WTC11 (cell line): ENCODE measurements around the gene ZBTB7C. TPM values are rescaled to one million over a fixed set of nuclear protein-coding genes. Genes with fewer than 3 reads are reported as not detected.

Source experiments
- ATAC-seq: fragments of 200-7000 bp; cut with Tn5 transposase; 2 replicates; pipeline ENCODE4 v1.10.0; 2021; ENCODE audit warnings: mild to moderate bottlenecking, moderate library complexity
- CTCF ChIA-PET: fragments of 300-600 bp; sonication (Branson Sonifier 250); formaldehyde crosslinking; loops from one replicate; lab custom pipeline; 2021; ENCODE audit warnings: antibody characterized with exemption; lab: Charles Lee
- POLR2A ChIA-PET: fragments of 350-600 bp; sonication (Branson Sonifier 250); formaldehyde crosslinking; loops from one replicate; lab custom pipeline; 2021; ENCODE audit warnings: antibody characterized with exemption; lab: Charles Lee
- DNase-seq: peaks from one replicate; pipeline ENCODE4 v3.0.0; 2021; ENCODE audit warnings: low spot score
- H3K27ac Mint-ChIP-seq: 2 replicates; pipeline ENCODE4 v1.8.0; 2021; ENCODE audit warnings: mixed read lengths
- H3K27me3 Mint-ChIP-seq: 2 replicates; pipeline ENCODE4 v1.8.0; 2021; ENCODE audit warnings: low read depth, mild to moderate bottlenecking, moderate library complexity, mixed read lengths
- H3K36me3 Mint-ChIP-seq: 2 replicates; pipeline ENCODE4 v1.8.0; 2021; ENCODE audit warnings: mixed read lengths
- H3K4me1 Mint-ChIP-seq: 2 replicates; pipeline ENCODE4 v1.8.0; 2022; ENCODE audit warnings: mixed read lengths
- H3K4me3 Mint-ChIP-seq: 2 replicates; pipeline ENCODE4 v1.8.0; 2021; ENCODE audit warnings: mild to moderate bottlenecking, moderate library complexity, mixed read lengths
- H3K9me3 Mint-ChIP-seq: 2 replicates; pipeline ENCODE4 v1.8.0; 2021; ENCODE audit warnings: mixed read lengths
- AFF4 ChIP-seq: sonication (generic); formaldehyde crosslinking; IDR thresholded peaks from 2 replicates; pipeline ENCODE4 v1.8.1; 2023; ENCODE audit warnings: mild to moderate bottlenecking, missing genetic modification reagents, borderline replicate concordance
- CBFB ChIP-seq: sonication (generic); formaldehyde crosslinking; IDR thresholded peaks from 2 replicates; pipeline ENCODE4 v1.8.1; 2022; ENCODE audit warnings: mild to moderate bottlenecking, low read depth, missing genetic modification reagents
- CREB1 ChIP-seq: sonication (generic); formaldehyde crosslinking; IDR thresholded peaks from 2 replicates; pipeline ENCODE4 v1.8.0; 2023; ENCODE audit warnings: mild to moderate bottlenecking, missing genetic modification reagents
- CREM ChIP-seq: sonication (generic); formaldehyde crosslinking; IDR thresholded peaks from 2 replicates; pipeline ENCODE4 v1.8.1; 2022; ENCODE audit warnings: mild to moderate bottlenecking, missing genetic modification reagents, moderate library complexity
- E2F1 ChIP-seq: sonication (generic); formaldehyde crosslinking; IDR thresholded peaks from 2 replicates; pipeline ENCODE4 v1.8.0; 2022; ENCODE audit warnings: mild to moderate bottlenecking, missing genetic modification reagents
- ELF4 ChIP-seq: sonication (generic); formaldehyde crosslinking; IDR thresholded peaks from 2 replicates; pipeline ENCODE4 v1.8.1; 2022; ENCODE audit warnings: low read depth, mild to moderate bottlenecking, moderate library complexity, missing genetic modification reagents
- MLX ChIP-seq: sonication (generic); formaldehyde crosslinking; IDR thresholded peaks from 2 replicates; pipeline ENCODE4 v1.8.1; 2023; ENCODE audit warnings: mild to moderate bottlenecking, missing genetic modification reagents, moderate library complexity
- NFE2L1 ChIP-seq: sonication (generic); formaldehyde crosslinking; IDR thresholded peaks from 2 replicates; pipeline ENCODE4 v1.8.1; 2023; ENCODE audit warnings: missing genetic modification reagents
- NFYB ChIP-seq: sonication (generic); formaldehyde crosslinking; conservative IDR thresholded peaks from 2 replicates; pipeline ENCODE4 v1.8.0; 2022; ENCODE audit warnings: low read depth, missing genetic modification reagents
- NR2C2 ChIP-seq: sonication (generic); formaldehyde crosslinking; IDR thresholded peaks from 2 replicates; pipeline ENCODE4 v1.8.0; 2022; ENCODE audit warnings: mild to moderate bottlenecking, missing genetic modification reagents
- RELA ChIP-seq: sonication (generic); formaldehyde crosslinking; IDR thresholded peaks from 2 replicates; pipeline ENCODE4 v1.8.1; 2022; ENCODE audit warnings: missing genetic modification reagents, mild to moderate bottlenecking, borderline replicate concordance
- SMAD4 ChIP-seq: sonication (generic); formaldehyde crosslinking; IDR thresholded peaks from 2 replicates; pipeline ENCODE4 v1.8.0; 2022; ENCODE audit warnings: mild to moderate bottlenecking, missing genetic modification reagents
- TEAD1 ChIP-seq: sonication (generic); formaldehyde crosslinking; IDR thresholded peaks from 2 replicates; pipeline ENCODE4 v1.8.0; 2022; ENCODE audit warnings: mild to moderate bottlenecking, missing genetic modification reagents
- USF1 ChIP-seq: sonication (generic); formaldehyde crosslinking; IDR thresholded peaks from 2 replicates; pipeline ENCODE4 v1.8.0; 2022; ENCODE audit warnings: mild to moderate bottlenecking, missing genetic modification reagents
- ZNF396 ChIP-seq: fragments of 250-450 bp; sonication (Bioruptor Pico); IDR thresholded peaks from 2 replicates; pipeline ENCODE4 v1.8.0; 2021; ENCODE audit warnings: mild to moderate bottlenecking, moderate library complexity, borderline replicate concordance
- ZNF416 ChIP-seq: fragments of 250-450 bp; sonication (Bioruptor Pico); IDR thresholded peaks from 2 replicates; pipeline ENCODE4 v1.9.0; 2021; ENCODE audit warnings: mild to moderate bottlenecking, inconsistent platforms
- ZNF512 ChIP-seq: sonication (generic); formaldehyde crosslinking; IDR thresholded peaks from 2 replicates; pipeline ENCODE4 v1.8.1; 2022; ENCODE audit warnings: missing genetic modification reagents, borderline replicate concordance
- ZNF532 ChIP-seq: fragments of 250-450 bp; sonication (Bioruptor Pico); IDR thresholded peaks from 2 replicates; pipeline ENCODE4 v1.9.0; 2021; ENCODE audit warnings: mild to moderate bottlenecking, borderline replicate concordance
- total RNA-seq: library from RNA; stranded (reverse); gene quantifications from 3 replicates; pipeline ENCODE4 v1.2.3, GENCODE V29; 2021
- TF ChIP-seq, protein P1 (sequence below): sonication (generic); formaldehyde crosslinking; IDR thresholded peaks from 2 replicates; pipeline ENCODE4 v1.8.1; 2022; ENCODE audit warnings: mild to moderate bottlenecking, missing genetic modification reagents, moderate library complexity, borderline replicate concordance
- TF ChIP-seq, protein P2 (sequence below): sonication (generic); formaldehyde crosslinking; conservative IDR thresholded peaks from 2 replicates; pipeline ENCODE4 v1.8.1; 2022; ENCODE audit warnings: mild to moderate bottlenecking, missing genetic modification reagents

ZBTB7C gene
- total RNA-seq, 1 experiment from 2014 or later: 0.48 TPM

- CTCF ChIA-PET: interaction anchor here (0.6 to 1.5 kb wide), 2 partner anchors 136 kb away, joined by 3 to 5 read pairs; no protein-coding TSS in a partner anchor
- DNase-seq (no peak), ATAC-seq (no peak)
- Mint-ChIP-seq H3K36me3 (no peaks in the 10 kb centered on the region), H3K27ac (no peak overlapping the region), H3K27me3 (peaks cover 38% of the 10 kb centered on the region), H3K9me3 (no peaks in the 10 kb centered on the region), H3K4me1 (peaks cover 32% of the 10 kb centered on the region), H3K4me3 (no peak overlapping the region)
- TF ChIP-seq, protein P1, sequence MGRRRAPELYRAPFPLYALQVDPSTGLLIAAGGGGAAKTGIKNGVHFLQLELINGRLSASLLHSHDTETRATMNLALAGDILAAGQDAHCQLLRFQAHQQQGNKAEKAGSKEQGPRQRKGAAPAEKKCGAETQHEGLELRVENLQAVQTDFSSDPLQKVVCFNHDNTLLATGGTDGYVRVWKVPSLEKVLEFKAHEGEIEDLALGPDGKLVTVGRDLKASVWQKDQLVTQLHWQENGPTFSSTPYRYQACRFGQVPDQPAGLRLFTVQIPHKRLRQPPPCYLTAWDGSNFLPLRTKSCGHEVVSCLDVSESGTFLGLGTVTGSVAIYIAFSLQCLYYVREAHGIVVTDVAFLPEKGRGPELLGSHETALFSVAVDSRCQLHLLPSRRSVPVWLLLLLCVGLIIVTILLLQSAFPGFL (CRISPR knock-in tag): no peak
- TF ChIP-seq USF1 (CRISPR knock-in tag): no peak
- TF ChIP-seq NFYB: no peak
- no peak for TF ChIP-seq CREM (CRISPR knock-in tag)
- TF ChIP-seq ZNF396 (CRISPR knock-in tag): no peak
- TF ChIP-seq CBFB (CRISPR knock-in tag): no peak
- TF ChIP-seq, protein P2, sequence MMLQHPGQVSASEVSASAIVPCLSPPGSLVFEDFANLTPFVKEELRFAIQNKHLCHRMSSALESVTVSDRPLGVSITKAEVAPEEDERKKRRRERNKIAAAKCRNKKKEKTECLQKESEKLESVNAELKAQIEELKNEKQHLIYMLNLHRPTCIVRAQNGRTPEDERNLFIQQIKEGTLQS (CRISPR knock-in tag): no peak
- no peak for TF ChIP-seq RELA
- no peak for TF ChIP-seq MLX (CRISPR knock-in tag)
- TF ChIP-seq ZNF532: no peak
- no peak for TF ChIP-seq TEAD1
- POLR2A ChIA-PET: no interaction called here
These were observed 244.5 kb downstream of the ZBTB7C start for GRCh38 chr18:48164701-48165100.

DNA sequence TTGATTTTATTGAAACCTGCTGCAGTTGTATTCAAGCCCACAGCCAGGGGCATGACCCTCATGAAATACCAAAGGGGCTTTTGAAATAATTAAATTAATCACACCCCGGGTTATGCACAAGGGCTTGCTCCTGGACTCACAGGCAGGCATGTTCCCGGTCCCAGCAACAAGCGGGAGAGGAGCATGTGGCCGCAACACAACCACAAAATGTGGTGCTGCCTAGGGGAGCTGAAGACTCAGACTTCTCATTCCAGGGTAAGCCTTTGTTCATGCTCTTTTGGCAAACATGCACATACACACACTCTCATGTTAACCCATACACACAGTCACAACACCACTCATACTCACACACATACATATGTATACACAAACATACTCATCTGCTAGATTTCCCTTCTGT is 245.1 kb downstream of the ZBTB7C start:
- ATAC-seq: no peak
- no peak for TF ChIP-seq ELF4 (CRISPR knock-in tag)
- no peak for TF ChIP-seq NR2C2 (CRISPR knock-in tag)
- TF ChIP-seq ZNF416 (CRISPR knock-in tag): no peak
- no peak for TF ChIP-seq CBFB (CRISPR knock-in tag)
- no peak for TF ChIP-seq ZNF512
- no peak for TF ChIP-seq CREB1 (CRISPR knock-in tag)
- TF ChIP-seq, protein P2 (CRISPR knock-in tag): no peak
- no peak for TF ChIP-seq E2F1 (CRISPR knock-in tag)
- TF ChIP-seq SMAD4 (CRISPR knock-in tag): no peak
- no peak for TF ChIP-seq NFE2L1 (CRISPR knock-in tag)
- no peak for TF ChIP-seq AFF4 (CRISPR knock-in tag)

More for the DNA sequence above, 245.1 kb downstream of the ZBTB7C start:
- POLR2A ChIA-PET: no interaction called here
- no peak overlapping the region for H3K27ac Mint-ChIP-seq
- CTCF ChIA-PET: interaction anchor here (0.6 kb wide), 1 partner anchor 136 kb away, joined by 3 read pairs; no protein-coding TSS in a partner anchor
- peaks cover 32% of the 10 kb centered on the region for H3K4me1 Mint-ChIP-seq
- no peaks in the 10 kb centered on the region for H3K36me3 Mint-ChIP-seq
- no peaks in the 10 kb centered on the region for H3K9me3 Mint-ChIP-seq
- no peak overlapping the region for H3K4me3 Mint-ChIP-seq
- DNase-seq: no peak
- H3K27me3 Mint-ChIP-seq: peaks cover 44% of the 10 kb centered on the region
